ENCODE results near the gene GTF3C4.

DNA sequence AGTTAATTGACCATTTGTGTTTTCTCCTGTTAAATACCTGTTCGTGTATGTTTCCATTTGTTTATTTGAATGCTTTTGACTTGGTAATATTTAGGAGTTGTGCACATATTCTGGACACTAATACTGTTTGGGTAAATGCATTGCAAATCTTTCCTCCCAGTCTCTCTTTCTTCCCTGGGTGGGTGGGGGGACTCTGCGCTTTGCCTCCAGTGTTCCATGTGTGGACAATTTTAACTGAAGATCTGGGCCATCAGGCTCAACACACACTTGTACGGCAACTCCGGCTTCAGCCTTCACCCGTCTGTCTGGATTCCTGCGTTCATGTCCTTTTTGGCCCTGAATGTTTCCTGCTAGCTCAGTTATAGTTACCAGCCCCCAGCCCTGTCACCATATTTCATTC is 40.1 kb downstream of the GTF3C4 start:
- TF ChIP-seq POLR2A (IDR thresholded peaks at IDR 0.05) (no peak), CTCF (IDR thresholded peaks at IDR 0.05) (no peak), POLR2AphosphoS5 (IDR thresholded peaks at IDR 0.05) (no peak), EP300 (IDR thresholded peaks at IDR 0.05) (no peak)
